GM23248 (cell line): Measurements from ENCODE around the gene ZNF503. TPM values are rescaled to one million over a fixed set of nuclear protein-coding genes. Genes with fewer than 3 reads are reported as not detected.

ENCODE experiments used
- DNase-seq: peaks from one replicate; pipeline ENCODE4 v3.0.0-alpha.2; 2015
- H2AFZ ChIP-seq: fragments of 200-600 bp; sonication (generic); 2 replicates; pipeline ENCODE4 v1.6.1; 2016; ENCODE audit warnings: antibody characterized with exemption
- H3F3A ChIP-seq: fragments of 200-600 bp; sonication (generic); 2 replicates; pipeline ENCODE4 v1.6.1; 2016; ENCODE audit warnings: mild to moderate bottlenecking, antibody characterized with exemption, mixed run types; ENCODE audit not compliant: insufficient read depth
- H3K27ac ChIP-seq: fragments of 200-600 bp; sonication (generic); 2 replicates; pipeline ENCODE4 v1.5.1; 2016; ENCODE audit warnings: mild to moderate bottlenecking
- H3K27me3 ChIP-seq: fragments of 200-600 bp; sonication (generic); replicated peaks from 2 replicates; pipeline ENCODE4 v1.6.1; 2016; ENCODE audit warnings: mild to moderate bottlenecking; ENCODE audit not compliant: insufficient read depth
- H3K36me3 ChIP-seq: fragments of 200-600 bp; sonication (generic); 2 replicates; pipeline ENCODE4 v1.6.1; 2016; ENCODE audit warnings: low read depth, mild to moderate bottlenecking
- H3K4me1 ChIP-seq: fragments of 200-600 bp; sonication (generic); 2 replicates; pipeline ENCODE4 v1.6.1; 2016; ENCODE audit warnings: mild to moderate bottlenecking; ENCODE audit not compliant: insufficient read depth
- H3K4me2 ChIP-seq: fragments of 200-600 bp; sonication (generic); one replicate; pipeline ENCODE4 v1.6.1; 2016; ENCODE audit warnings: mild to moderate bottlenecking; ENCODE audit not compliant: unreplicated experiment
- H3K4me3 ChIP-seq: fragments of 200-600 bp; sonication (generic); 2 replicates; pipeline ENCODE4 v1.5.1; 2016; ENCODE audit warnings: mild to moderate bottlenecking
- H3K79me2 ChIP-seq: fragments of 200-600 bp; sonication (generic); 2 replicates; pipeline ENCODE4 v1.6.1; 2016; ENCODE audit warnings: mild to moderate bottlenecking; ENCODE audit not compliant: insufficient read depth
- H3K9ac ChIP-seq: fragments of 200-600 bp; sonication (generic); 2 replicates; pipeline ENCODE4 v1.6.1; 2016; ENCODE audit warnings: mild to moderate bottlenecking
- H3K9me2 ChIP-seq: fragments of 200-600 bp; sonication (generic); 2 replicates; pipeline ENCODE4 v1.6.1; 2016; ENCODE audit warnings: mixed run types, mild to moderate bottlenecking, moderate library complexity; ENCODE audit not compliant: insufficient read depth
- H3K9me3 ChIP-seq: fragments of 200-600 bp; sonication (generic); one replicate; pipeline ENCODE4 v1.6.1; 2017; ENCODE audit warnings: low read depth
- H4K20me1 ChIP-seq: fragments of 200-600 bp; sonication (generic); 2 replicates; pipeline ENCODE4 v1.6.0; 2016; ENCODE audit not compliant: insufficient read depth
- EZH2 ChIP-seq: fragments of 200-600 bp; sonication (generic); IDR thresholded peaks from 2 replicates; pipeline ENCODE4 v1.6.1; 2018; ENCODE audit warnings: antibody characterized with exemption, mild to moderate bottlenecking; ENCODE audit not compliant: insufficient read depth, poor library complexity, severe bottlenecking
- EZH2phosphoT487 ChIP-seq: fragments of 200-600 bp; sonication (generic); IDR thresholded peaks from 2 replicates; pipeline ENCODE4 v1.6.1; 2018; ENCODE audit warnings: antibody characterized with exemption, moderate library complexity, mild to moderate bottlenecking, low read depth; ENCODE audit not compliant: insufficient read depth
- WGBS, 2 experiments: methylation state at CpG; one replicate each; pipeline ENCODE4 v1.1.6; 2015 to 2017; ENCODE audit warnings: low lambda C conversion rate in 2 of 2, low coverage in 1 of 2; ENCODE audit errors: missing lambda C conversion rate in 2 of 2; 5-methylcytosine and 5-hydroxymethylcytosine counted together
- in situ Hi-C: fragments of 300-500 bp; cut with MboI; formaldehyde crosslinking; loops from 2 replicates; pipeline ENCODE4 v1.15.0; 2020
- polyA plus RNA-seq: library from polyadenylated mRNA; unstranded; fragments of >200 nt; fragmentation: Nextera tagmentation; extraction: Ambion mirVana; gene quantifications from 2 replicates; pipeline ENCODE4 v1.2.1, GENCODE V29; 2016
- total RNA-seq: library from RNA; depleted of rRNA; stranded (reverse); fragments of >200 nt; shearing (Covaris generic); gene quantifications from 2 replicates; pipeline ENCODE4 v1.2.3, GENCODE V29; 2014

ZNF503 gene
- total and polyA plus RNA-seq, 2 experiments from 2014 or later: 15.4 to 17.5 TPM

- WGBS, 2 experiments: 0 to 2% methylated on average over 19 to 39 of the region's 39 CpGs
- no peaks in the 10 kb centered on the region for H3K4me1 ChIP-seq
- peak overlapping the region; percentile 93 for H2AFZ ChIP-seq
- peaks cover 80% of the 10 kb centered on the region for H3K79me2 ChIP-seq
- peak overlapping the region; percentile 95 for H3K9ac ChIP-seq
- TF ChIP-seq EZH2phosphoT487 (no peak), EZH2 (no peak)
- peak overlapping the region; percentile 91 for H3K4me2 ChIP-seq
- peaks cover 6% of the 10 kb centered on the region; the same call in 1 of the 2 replicates for H3F3A ChIP-seq
- no peaks in the 10 kb centered on the region for H3K9me3 ChIP-seq
- H3K27ac ChIP-seq: peak overlapping the region; percentile 92
- H3K4me3 ChIP-seq: peak overlapping the region; percentile 93
- in situ Hi-C loops: loop anchor here (25.0 kb wide), 1 partner anchor 512 kb away; no protein-coding TSS in a partner anchor
- no peaks in the 10 kb centered on the region for H3K27me3 ChIP-seq
- no peaks in the 10 kb centered on the region for H3K9me2 ChIP-seq
- DNase-seq: peak; percentile 69
- H3K36me3 ChIP-seq: no peaks in the 10 kb centered on the region
- H4K20me1 ChIP-seq: no peaks in the 10 kb centered on the region
Observed at GRCh38 chr10:75400163-75400770, 1.3 kb downstream of the ZNF503 start.

DNA sequence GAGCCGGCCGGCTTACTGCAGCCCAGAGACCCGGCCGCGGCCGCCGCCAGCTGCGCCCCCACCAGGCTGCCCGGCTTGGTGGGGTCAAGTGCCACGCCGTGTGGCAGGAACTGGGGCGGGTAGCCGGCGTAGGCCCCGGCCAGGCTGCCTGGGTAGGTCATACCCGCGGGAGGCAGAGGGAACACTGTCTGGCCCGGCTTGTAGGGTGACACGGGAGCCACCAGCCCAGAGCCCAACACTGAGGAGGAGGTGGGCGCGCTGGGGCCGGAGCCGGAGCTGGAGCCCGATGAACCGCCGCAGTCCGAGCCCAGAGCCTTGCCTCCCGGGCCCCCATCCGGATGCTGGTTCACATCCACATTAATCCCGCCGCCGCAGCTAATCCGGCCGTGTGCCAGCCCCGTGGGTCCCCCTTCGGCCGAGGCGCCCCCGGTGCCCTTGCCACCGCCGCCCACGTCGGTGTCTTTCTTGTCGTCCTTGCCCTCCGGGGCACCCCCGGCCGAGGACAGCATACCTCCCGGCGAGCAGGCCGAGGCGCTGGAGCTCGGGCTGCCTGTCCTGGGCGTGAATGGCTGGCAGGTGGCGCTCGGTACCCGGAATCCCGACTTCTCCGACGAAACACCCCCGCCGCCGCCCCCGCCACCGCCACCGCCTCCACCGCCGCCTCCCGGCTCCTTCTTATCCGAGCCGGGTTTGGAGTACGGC, 2.0 kb downstream of the ZNF503 start:
- Histone ChIP-seq H3K9ac (peak overlapping the region; percentile 95), H3K4me2 (peak overlapping the region; percentile 91), H3K79me2 (peaks cover 78% of the 10 kb centered on the region), H3K4me1 (0 out of 2 replicates have a peak, but pooled peaks cover 3% of the 10 kb centered on the region), H3K4me3 (peak overlapping the region; percentile 93), H4K20me1 (no peaks in the 10 kb centered on the region), H2AFZ (peak overlapping the region; percentile 93), H3K27me3 (no peaks in the 10 kb centered on the region), H3K9me3 (no peaks in the 10 kb centered on the region), H3K27ac (peak overlapping the region; percentile 92), H3F3A (peaks cover 6% of the 10 kb centered on the region; the same call in 1 of the 2 replicates), H3K9me2 (no peaks in the 10 kb centered on the region), H3K36me3 (no peaks in the 10 kb centered on the region)
- in situ Hi-C loops: loop anchor here (10.0 to 25.0 kb wide), 5 partner anchors 513 to 1713 kb away; no protein-coding TSS in a partner anchor
- TF ChIP-seq EZH2 (no peak), EZH2phosphoT487 (no peak)
- peak; percentile 90 for DNase-seq
- WGBS, 2 experiments: 1 to 2% methylated on average over 49 to 59 of the region's 71 CpGs

DNA sequence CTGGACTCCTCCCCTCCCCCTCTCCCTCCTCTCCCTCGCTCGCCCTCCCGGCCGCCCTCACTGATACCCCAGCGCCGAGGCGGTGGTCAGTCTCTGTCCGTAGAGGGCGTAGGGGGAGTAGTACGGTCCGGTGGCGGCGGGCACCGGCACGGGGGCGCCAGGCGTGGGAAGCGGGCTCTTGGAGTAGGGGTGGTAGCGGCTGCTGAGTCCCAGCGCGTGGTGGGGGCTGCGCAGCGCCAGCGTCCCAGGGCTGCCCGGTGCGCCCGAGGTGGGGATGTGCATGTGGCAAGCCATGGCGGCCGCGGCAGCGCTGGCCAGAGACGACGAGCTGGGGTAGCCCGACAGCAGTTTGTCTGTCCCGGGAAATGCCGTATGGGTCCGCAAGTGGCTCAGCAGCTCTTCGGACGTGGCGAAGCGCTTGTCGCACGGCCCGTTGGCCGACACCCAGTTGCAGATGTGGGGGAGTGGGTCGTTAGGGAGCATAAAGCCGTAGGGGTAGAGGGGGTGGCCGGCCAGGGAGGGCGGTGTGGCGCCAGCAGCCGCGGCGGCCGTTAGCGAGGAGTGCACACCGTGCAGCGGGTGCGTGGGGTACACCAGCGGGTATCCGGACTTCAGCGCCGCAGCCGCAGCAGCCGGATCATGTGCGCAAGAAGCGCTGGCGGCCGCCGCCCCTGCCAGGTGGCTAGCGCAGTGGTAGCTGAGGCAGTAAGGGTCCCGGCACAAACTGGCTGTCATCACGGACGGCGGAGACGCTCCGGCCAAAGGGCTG, 2.7 kb downstream of the ZNF503 start:
- TF ChIP-seq EZH2phosphoT487 (no peak), EZH2 (no peak)
- Histone ChIP-seq H3F3A (peaks cover 6% of the 10 kb centered on the region; the same call in 1 of the 2 replicates), H3K4me1 (0 out of 2 replicates have a peak, but pooled peaks cover 3% of the 10 kb centered on the region), H3K9me2 (no peaks in the 10 kb centered on the region), H3K4me2 (peak overlapping the region; percentile 79), H3K79me2 (peaks cover 71% of the 10 kb centered on the region), H3K36me3 (no peaks in the 10 kb centered on the region), H3K9ac (peak overlapping the region; percentile 95), H4K20me1 (no peaks in the 10 kb centered on the region), H3K4me3 (peak overlapping the region; percentile 93), H3K9me3 (no peaks in the 10 kb centered on the region), H3K27me3 (no peaks in the 10 kb centered on the region), H2AFZ (no peak overlapping the region), H3K27ac (peak overlapping the region; percentile 92)
- peak; percentile 71 for DNase-seq
- in situ Hi-C loops: loop anchor here (10.0 to 25.0 kb wide), 4 partner anchors 906 to 1713 kb away; no protein-coding TSS in a partner anchor
- 1 to 2% methylated on average over 57 to 76 of the region's 76 CpGs for WGBS, 2 experiments

DNA sequence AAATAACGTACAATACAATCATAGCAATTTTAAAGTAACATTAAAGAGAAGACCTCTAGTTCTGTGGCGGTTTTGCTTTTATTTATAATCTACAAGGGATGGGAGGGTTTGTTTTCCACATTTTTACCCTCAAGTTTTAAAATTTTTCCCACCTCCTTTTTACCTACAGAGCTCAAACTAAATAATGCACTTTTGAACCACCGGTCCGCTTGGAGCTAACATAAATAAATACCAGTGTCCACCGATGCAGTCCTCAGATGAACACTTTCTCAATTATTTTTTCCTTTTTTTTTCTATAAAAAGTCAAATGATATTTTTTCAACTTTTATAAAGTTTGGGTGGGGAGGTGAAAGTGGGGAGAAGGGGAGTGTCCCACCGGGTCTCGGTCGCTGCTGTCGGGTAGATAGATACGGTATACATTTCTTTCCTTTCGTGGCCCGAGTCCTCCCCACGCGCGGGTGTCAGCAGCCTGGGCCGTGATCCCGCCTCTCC, 3.3 kb downstream of the ZNF503 start:
- in situ Hi-C loops: loop anchor here (10.0 to 25.0 kb wide), 4 partner anchors 907 to 1714 kb away; no protein-coding TSS in a partner anchor
- Histone ChIP-seq H3K9me3 (no peaks in the 10 kb centered on the region), H3K4me3 (peak overlapping the region; percentile 93), H3K27ac (peak overlapping the region; percentile 92), H3K9ac (peak overlapping the region; percentile 95), H3K79me2 (peaks cover 64% of the 10 kb centered on the region), H3K9me2 (no peaks in the 10 kb centered on the region), H3K4me2 (peak overlapping the region; percentile 79), H3K36me3 (no peaks in the 10 kb centered on the region), H3K27me3 (no peaks in the 10 kb centered on the region), H2AFZ (no peak overlapping the region), H3F3A (peaks cover 6% of the 10 kb centered on the region; the same call in 1 of the 2 replicates), H3K4me1 (0 out of 2 replicates have a peak, but pooled peaks cover 3% of the 10 kb centered on the region), H4K20me1 (no peaks in the 10 kb centered on the region)
- peak; percentile 47 for DNase-seq
- 5 to 6% methylated on average over 10 to 17 of the region's 17 CpGs for WGBS, 2 experiments
- TF ChIP-seq EZH2 (no peak), EZH2phosphoT487 (no peak)
